Measurements from ENCODE around the gene SDK1.
"Not testable (repeated sequence)": the region's sequence is repeated elsewhere in the genome, so short reads cannot be mapped to it uniquely, and the experiment has no call there.

Gene SDK1

GRCh38 chr7:3960942-3961341 lies 659.9 kb downstream of the SDK1 start:
- no peak for DNase-seq

- no peak for DNase-seq
Measured at GRCh38 chr7:3961857-3962503, 660.9 kb downstream of the SDK1 start.

GRCh38 chr7:3963768-3964167 lies 662.7 kb downstream of the SDK1 start:
- DNase-seq, result not testable (repeated sequence)

- DNase-seq, result no peak
Measured at GRCh38 chr7:3964980-3965606, 664.0 kb downstream of the SDK1 start.

GRCh38 chr7:3965794-3966395 lies 664.8 kb downstream of the SDK1 start:
- no peak for DNase-seq

- DNase-seq, result no peak
Measured at GRCh38 chr7:3968234-3968633, 667.2 kb downstream of the SDK1 start.

- DNase-seq, result no peak
Measured at GRCh38 chr7:3969286-3969685, 668.2 kb downstream of the SDK1 start.

- no peak for DNase-seq
Measured at GRCh38 chr7:3971323-3971722, 670.3 kb downstream of the SDK1 start.

GRCh38 chr7:3973264-3973663 lies 672.2 kb downstream of the SDK1 start:
- DNase-seq, result no peak

GRCh38 chr7:3974329-3974728 lies 673.3 kb downstream of the SDK1 start:
- no peak for DNase-seq

GRCh38 chr7:3975371-3975770 lies 674.3 kb downstream of the SDK1 start:
- no peak for DNase-seq

- DNase-seq, result no peak
Measured at GRCh38 chr7:3977391-3977790, 676.3 kb downstream of the SDK1 start.

GRCh38 chr7:3978839-3979238 lies 677.8 kb downstream of the SDK1 start:
- no peak for DNase-seq

GRCh38 chr7:3979611-3980299 lies 678.7 kb downstream of the SDK1 start:
- no peak for DNase-seq

GRCh38 chr7:3980300-3980643 lies 679.2 kb downstream of the SDK1 start:
- DNase-seq, result no peak

GRCh38 chr7:3981281-3981680 lies 680.2 kb downstream of the SDK1 start:
- no peak for DNase-seq

GRCh38 chr7:3984456-3984855 lies 683.4 kb downstream of the SDK1 start:
- no peak for DNase-seq

- DNase-seq, result no peak
Measured at GRCh38 chr7:3986927-3987326, 685.9 kb downstream of the SDK1 start.

- no peak for DNase-seq
Measured at GRCh38 chr7:3987426-3987927, 686.4 kb downstream of the SDK1 start.

GRCh38 chr7:3989723-3990122 lies 688.7 kb downstream of the SDK1 start:
- no peak for DNase-seq

GRCh38 chr7:3991731-3992231 lies 690.7 kb downstream of the SDK1 start:
- no peak for DNase-seq

GRCh38 chr7:3992841-3993240 lies 691.8 kb downstream of the SDK1 start:
- no peak for DNase-seq

GRCh38 chr7:3994764-3995163 lies 693.7 kb downstream of the SDK1 start:
- DNase-seq, result no peak

- DNase-seq, result no peak
Measured at GRCh38 chr7:3995187-3995586, 694.1 kb downstream of the SDK1 start.

Data from eye (tissue), 1 donor.